ENCODE measurements around the gene U2AF1L4.

U2AF1L4 gene

DNA sequence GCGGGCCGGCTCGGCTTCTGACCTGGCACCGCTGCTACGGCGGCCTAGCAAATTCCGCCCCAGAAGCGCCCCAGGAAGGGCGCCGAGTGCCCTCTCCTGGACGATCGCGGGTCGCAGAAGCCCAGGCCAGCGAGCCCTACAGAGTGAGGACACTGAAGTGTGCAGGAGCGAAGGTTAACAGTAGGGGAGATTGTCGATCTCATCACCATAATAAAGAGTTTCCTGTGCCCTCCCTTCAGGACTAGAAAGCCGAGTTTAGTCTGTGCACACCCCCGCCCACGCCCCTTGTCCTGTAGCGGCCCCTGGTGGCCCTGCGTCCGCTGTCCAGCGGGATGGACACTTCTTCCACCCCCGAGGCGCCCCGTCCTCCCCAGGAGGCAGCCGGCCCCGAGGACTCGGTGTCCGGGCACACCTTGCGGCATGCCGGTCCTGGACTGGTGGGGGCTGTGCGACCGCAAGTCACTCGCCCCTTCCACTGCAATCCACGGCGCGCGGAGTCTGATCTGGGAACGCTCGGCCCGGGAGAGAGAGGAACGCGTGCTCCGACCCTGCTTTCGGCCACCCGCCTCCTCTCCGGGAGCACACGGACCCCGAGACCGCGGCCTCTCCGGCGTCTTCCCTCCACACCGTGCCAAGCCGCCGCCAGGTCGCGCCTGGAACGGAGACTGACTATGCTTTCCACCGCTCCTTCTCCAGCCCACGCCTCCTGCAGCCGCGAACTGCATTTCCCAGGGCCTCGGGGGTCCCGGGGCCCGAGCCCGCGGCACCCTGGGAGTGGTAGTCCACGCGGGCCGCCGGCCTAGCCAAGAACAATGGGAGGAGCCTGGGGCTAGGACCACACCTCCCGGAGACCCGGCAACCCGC, 28.2 kb downstream of the U2AF1L4 start (continued):
- peak; percentile 96 for TF ChIP-seq PRDM10 (tag by site-specific recombination; IDR thresholded peaks at IDR 0.05)
- TF ChIP-seq, protein P1, sequence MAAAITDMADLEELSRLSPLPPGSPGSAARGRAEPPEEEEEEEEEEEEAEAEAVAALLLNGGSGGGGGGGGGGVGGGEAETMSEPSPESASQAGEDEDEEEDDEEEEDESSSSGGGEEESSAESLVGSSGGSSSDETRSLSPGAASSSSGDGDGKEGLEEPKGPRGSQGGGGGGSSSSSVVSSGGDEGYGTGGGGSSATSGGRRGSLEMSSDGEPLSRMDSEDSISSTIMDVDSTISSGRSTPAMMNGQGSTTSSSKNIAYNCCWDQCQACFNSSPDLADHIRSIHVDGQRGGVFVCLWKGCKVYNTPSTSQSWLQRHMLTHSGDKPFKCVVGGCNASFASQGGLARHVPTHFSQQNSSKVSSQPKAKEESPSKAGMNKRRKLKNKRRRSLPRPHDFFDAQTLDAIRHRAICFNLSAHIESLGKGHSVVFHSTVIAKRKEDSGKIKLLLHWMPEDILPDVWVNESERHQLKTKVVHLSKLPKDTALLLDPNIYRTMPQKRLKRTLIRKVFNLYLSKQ (tag by site-specific recombination; IDR thresholded peaks at IDR 0.05; ENCODE audit: borderline replicate concordance), result no peak; the same call in 1 of the 2 replicates
- peak; percentile 75 for TF ChIP-seq ZFP69B (tag by site-specific recombination; IDR thresholded peaks at IDR 0.05)
- TF ChIP-seq ZNF146 (tag by site-specific recombination; IDR thresholded peaks at IDR 0.05), result peak; percentile 57; the same call in 1 of the 2 replicates
- TF ChIP-seq ZNF416 (tag by site-specific recombination; IDR thresholded peaks at IDR 0.05), result peak; percentile 60; the same call in 1 of the 2 replicates
- TF ChIP-seq, protein P2, sequence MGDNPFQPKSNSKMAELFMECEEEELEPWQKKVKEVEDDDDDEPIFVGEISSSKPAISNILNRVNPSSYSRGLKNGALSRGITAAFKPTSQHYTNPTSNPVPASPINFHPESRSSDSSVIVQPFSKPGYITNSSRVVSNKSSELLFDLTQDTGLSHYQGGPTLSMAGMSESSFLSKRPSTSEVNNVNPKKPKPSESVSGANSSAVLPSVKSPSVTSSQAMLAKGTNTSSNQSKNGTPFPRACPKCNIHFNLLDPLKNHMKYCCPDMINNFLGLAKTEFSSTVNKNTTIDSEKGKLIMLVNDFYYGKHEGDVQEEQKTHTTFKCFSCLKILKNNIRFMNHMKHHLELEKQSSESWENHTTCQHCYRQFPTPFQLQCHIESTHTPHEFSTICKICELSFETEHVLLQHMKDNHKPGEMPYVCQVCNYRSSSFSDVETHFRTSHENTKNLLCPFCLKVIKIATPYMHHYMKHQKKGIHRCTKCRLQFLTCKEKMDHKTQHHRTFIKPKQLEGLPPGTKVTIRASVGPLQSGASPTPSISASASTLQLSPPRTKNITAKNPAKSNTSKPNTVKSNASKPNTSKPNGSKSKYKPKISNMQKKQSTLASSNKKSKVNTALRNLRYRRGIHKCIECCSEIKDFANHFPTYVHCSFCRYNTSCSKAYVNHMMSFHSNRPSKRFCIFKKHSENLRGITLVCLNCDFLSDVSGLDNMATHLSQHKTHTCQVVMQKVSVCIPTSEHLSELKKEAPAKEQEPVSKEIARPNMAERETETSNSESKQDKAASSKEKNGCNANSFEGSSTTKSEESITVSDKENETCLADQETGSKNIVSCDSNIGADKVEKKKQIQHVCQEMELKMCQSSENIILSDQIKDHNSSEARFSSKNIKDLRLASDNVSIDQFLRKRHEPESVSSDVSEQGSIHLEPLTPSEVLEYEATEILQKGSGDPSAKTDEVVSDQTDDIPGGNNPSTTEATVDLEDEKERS (tag by site-specific recombination; IDR thresholded peaks at IDR 0.05), result no peak
- TF ChIP-seq, protein P3, sequence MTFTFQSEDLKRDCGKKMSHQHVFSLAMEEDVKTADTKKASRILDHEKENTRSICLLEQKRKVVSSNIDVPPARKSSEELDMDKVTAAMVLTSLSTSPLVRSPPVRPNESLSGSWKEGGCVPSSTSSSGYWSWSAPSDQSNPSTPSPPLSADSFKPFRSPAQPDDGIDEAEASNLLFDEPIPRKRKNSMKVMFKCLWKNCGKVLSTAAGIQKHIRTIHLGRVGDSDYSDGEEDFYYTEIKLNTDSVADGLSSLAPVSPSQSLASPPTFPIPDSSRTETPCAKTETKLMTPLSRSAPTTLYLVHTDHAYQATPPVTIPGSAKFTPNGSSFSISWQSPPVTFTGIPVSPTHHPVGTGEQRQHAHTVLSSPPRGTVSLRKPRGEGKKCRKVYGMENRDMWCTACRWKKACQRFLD (tag by site-specific recombination; IDR thresholded peaks at IDR 0.05), result no peak
- no peak for TF ChIP-seq ZNF112 (tag by site-specific recombination; IDR thresholded peaks at IDR 0.05)
- TF ChIP-seq ZNF169 (tag by site-specific recombination; IDR thresholded peaks at IDR 0.05), result no peak
- TF ChIP-seq KLF9 (tag by site-specific recombination; IDR thresholded peaks at IDR 0.05; ENCODE audit: low read depth), result peak; percentile 99
- no peak for TF ChIP-seq ZNF202 (tag by site-specific recombination; IDR thresholded peaks at IDR 0.05; ENCODE audit: borderline replicate concordance)
- TF ChIP-seq ZNF292 (tag by site-specific recombination; IDR thresholded peaks at IDR 0.05; ENCODE audit: borderline replicate concordance, low read depth), result no peak
- no peak for TF ChIP-seq ZNF140 (tag by site-specific recombination; IDR thresholded peaks at IDR 0.05)
- peak; percentile 100 for TF ChIP-seq CTCF (tag by site-specific recombination; IDR thresholded peaks at IDR 0.05)
- no peak for TF ChIP-seq ZNF155 (tag by site-specific recombination; IDR thresholded peaks at IDR 0.05)
- no peak; the same call in 1 of the 2 replicates for TF ChIP-seq ZNF211 (tag by site-specific recombination; IDR thresholded peaks at IDR 0.05; ENCODE audit: low read depth)
- TF ChIP-seq, protein P4, sequence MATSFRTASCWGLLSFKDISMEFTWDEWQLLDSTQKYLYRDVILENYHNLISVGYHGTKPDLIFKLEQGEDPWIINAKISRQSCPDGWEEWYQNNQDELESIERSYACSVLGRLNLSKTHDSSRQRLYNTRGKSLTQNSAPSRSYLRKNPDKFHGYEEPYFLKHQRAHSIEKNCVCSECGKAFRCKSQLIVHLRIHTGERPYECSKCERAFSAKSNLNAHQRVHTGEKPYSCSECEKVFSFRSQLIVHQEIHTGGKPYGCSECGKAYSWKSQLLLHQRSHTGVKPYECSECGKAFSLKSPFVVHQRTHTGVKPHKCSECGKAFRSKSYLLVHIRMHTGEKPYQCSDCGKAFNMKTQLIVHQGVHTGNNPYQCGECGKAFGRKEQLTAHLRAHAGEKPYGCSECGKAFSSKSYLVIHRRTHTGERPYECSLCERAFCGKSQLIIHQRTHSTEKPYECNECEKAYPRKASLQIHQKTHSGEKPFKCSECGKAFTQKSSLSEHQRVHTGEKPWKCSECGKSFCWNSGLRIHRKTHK (tag by site-specific recombination; IDR thresholded peaks at IDR 0.05), result no peak
- TF ChIP-seq MEIS1 (CRISPR knock-in tag; IDR thresholded peaks at IDR 0.05; ENCODE audit: borderline replicate concordance), result no peak
- TF ChIP-seq ZNF426 (tag by site-specific recombination; IDR thresholded peaks at IDR 0.05), result no peak
- TF ChIP-seq ZBTB1 (tag by site-specific recombination; IDR thresholded peaks at IDR 0.05), result no peak; the same call in none of the 2 replicates
- TF ChIP-seq ZNF48 (tag by site-specific recombination; IDR thresholded peaks at IDR 0.05), result no peak
- no peak for TF ChIP-seq RBAK (tag by site-specific recombination; IDR thresholded peaks at IDR 0.05)
- peak; percentile 99 for TF ChIP-seq ZNF391 (tag by site-specific recombination; IDR thresholded peaks at IDR 0.05; ENCODE audit: borderline replicate concordance, low read depth)
- TF ChIP-seq ZNF221 (tag by site-specific recombination; IDR thresholded peaks at IDR 0.05; ENCODE audit: borderline replicate concordance), result 0 out of 2 replicates have a peak, but pooled peaks have one; percentile 70
- TF ChIP-seq SALL2 (tag by site-specific recombination; IDR thresholded peaks at IDR 0.05; ENCODE audit: borderline replicate concordance), result no peak

Measured in HEK293 (cell line).